ENCODE results near the gene PRSS38. TPM values are rescaled to one million over a fixed set of nuclear protein-coding genes. Genes with fewer than 3 reads are reported as not detected.

Gene PRSS38
- total RNA-seq, 1 experiment from 2014 or later: not detected

GRCh38 chr1:227777646-227778045 lies 37.8 kb upstream of the PRSS38 start:
- Histone ChIP-seq H3K4me1 (replicated peaks; ENCODE audit: insufficient read depth) (no peaks in the 10 kb centered on the region), H4K20me1 (ENCODE audit: insufficient read depth) (peaks cover 4% of the 10 kb centered on the region; the same call in 1 of the 2 replicates), H3K27ac (no peak overlapping the region), H3K4me2 (no peak overlapping the region), H3K4me3 (no peak overlapping the region), H3K9me2 (ENCODE audit: insufficient read depth) (no peaks in the 10 kb centered on the region), H3F3A (ENCODE audit: insufficient read depth, low read depth) (no peaks in the 10 kb centered on the region), H3K27me3 (ENCODE audit: insufficient read depth, low read depth) (no peaks in the 10 kb centered on the region), H2AFZ (no peak overlapping the region), H3K36me3 (ENCODE audit: low read depth) (no peaks in the 10 kb centered on the region), H3K79me2 (ENCODE audit: low read depth) (no peaks in the 10 kb centered on the region), H3K9me3 (ENCODE audit: insufficient read depth, low read depth) (no peaks in the 10 kb centered on the region)
- intact Hi-C loops (cut with micrococcal nuclease; ENCODE audit: unreplicated experiment): loop anchor here (1.0 kb wide), 1 partner anchor 10 kb away; no protein-coding TSS in a partner anchor
- TF ChIP-seq CTCF (conservative IDR thresholded peaks at IDR 0.05) (no peak), EZH2 (IDR thresholded peaks at IDR 0.05; ENCODE audit: low read depth) (no peak)
- no TSS peak for BruUV-seq (replicated peaks)
- no peak for DNase-seq
- CTCF ChIA-PET: no interaction called here
- POLR2A ChIA-PET (ENCODE audit: unreplicated experiment): interaction anchor here (0.6 kb wide), 1 partner anchor 24 kb away, joined by 3 read pairs; no protein-coding TSS in a partner anchor

GRCh38 chr1:227778401-227778947 lies 37.0 kb upstream of the PRSS38 start:
- no peaks in the 10 kb centered on the region for H3F3A ChIP-seq (ENCODE audit: insufficient read depth, low read depth)
- no peak overlapping the region for H3K4me3 ChIP-seq
- no peak overlapping the region for H3K4me2 ChIP-seq
- H3K9me3 ChIP-seq (ENCODE audit: insufficient read depth, low read depth): no peaks in the 10 kb centered on the region
- no peak overlapping the region for H2AFZ ChIP-seq
- no peaks in the 10 kb centered on the region for H3K36me3 ChIP-seq (ENCODE audit: low read depth)
- ChIA-PET POLR2A (ENCODE audit: unreplicated experiment) (interaction anchor here (0.6 kb wide), 1 partner anchor 25 kb away, joined by 3 read pairs; no protein-coding TSS in a partner anchor), CTCF (no interaction called here)
- peaks cover 4% of the 10 kb centered on the region; the same call in 1 of the 2 replicates for H4K20me1 ChIP-seq (ENCODE audit: insufficient read depth)
- intact Hi-C loops (cut with micrococcal nuclease; ENCODE audit: unreplicated experiment): loop anchor here (1.0 kb wide), 1 partner anchor 9 kb away; no protein-coding TSS in a partner anchor
- H3K79me2 ChIP-seq (ENCODE audit: low read depth): no peaks in the 10 kb centered on the region
- no peak for TF ChIP-seq EZH2 (IDR thresholded peaks at IDR 0.05; ENCODE audit: low read depth)
- TF ChIP-seq CTCF (conservative IDR thresholded peaks at IDR 0.05): no peak
- no peak overlapping the region for H3K27ac ChIP-seq
- DNase-seq: peak in 1 of 2 experiments; percentile 32
- no TSS peak for BruUV-seq (replicated peaks)
- H3K9me2 ChIP-seq (ENCODE audit: insufficient read depth): no peaks in the 10 kb centered on the region
- H3K4me1 ChIP-seq (replicated peaks; ENCODE audit: insufficient read depth): no peaks in the 10 kb centered on the region
- no peaks in the 10 kb centered on the region for H3K27me3 ChIP-seq (ENCODE audit: insufficient read depth, low read depth)

GRCh38 chr1:227779021-227779441 lies 36.4 kb upstream of the PRSS38 start:
- H3K9me2 ChIP-seq (ENCODE audit: insufficient read depth): no peaks in the 10 kb centered on the region
- TF ChIP-seq EZH2 (IDR thresholded peaks at IDR 0.05; ENCODE audit: low read depth) (no peak), CTCF (conservative IDR thresholded peaks at IDR 0.05) (no peak)
- no peak overlapping the region for H3K4me3 ChIP-seq
- BruUV-seq (replicated peaks): no TSS peak
- CTCF ChIA-PET: no interaction called here
- no peak overlapping the region for H3K27ac ChIP-seq
- H3K36me3 ChIP-seq (ENCODE audit: low read depth): no peaks in the 10 kb centered on the region
- no peaks in the 10 kb centered on the region for H3K79me2 ChIP-seq (ENCODE audit: low read depth)
- H3K4me2 ChIP-seq: no peak overlapping the region
- DNase-seq: no peak
- H2AFZ ChIP-seq: no peak overlapping the region
- no peaks in the 10 kb centered on the region for H3K27me3 ChIP-seq (ENCODE audit: insufficient read depth, low read depth)
- POLR2A ChIA-PET (ENCODE audit: unreplicated experiment): no interaction called here
- no peaks in the 10 kb centered on the region; the same call in 1 of the 2 replicates for H3F3A ChIP-seq (ENCODE audit: insufficient read depth, low read depth)
- peaks cover 4% of the 10 kb centered on the region; the same call in 1 of the 2 replicates for H4K20me1 ChIP-seq (ENCODE audit: insufficient read depth)
- intact Hi-C loops (cut with micrococcal nuclease; ENCODE audit: unreplicated experiment): no loop called here
- no peaks in the 10 kb centered on the region for H3K4me1 ChIP-seq (replicated peaks; ENCODE audit: insufficient read depth)
- no peaks in the 10 kb centered on the region for H3K9me3 ChIP-seq (ENCODE audit: insufficient read depth, low read depth)
